ACC112 (cell line): ENCODE measurements around the gene EFCAB10.
"Not testable (repeated sequence)": the region's sequence is repeated elsewhere in the genome, so short reads cannot be mapped to it uniquely, and the experiment has no call there.

Source experiments
- H2AFZ ChIP-seq: fragments of 200-600 bp; sonication (generic); one replicate; pipeline ENCODE4 v1.6.0; 2017; ENCODE audit warnings: antibody characterized with exemption, low read length; ENCODE audit not compliant: unreplicated experiment
- H3K27ac ChIP-seq: fragments of 200-600 bp; sonication (generic); 2 replicates; pipeline ENCODE4 v1.5.1; 2014; ENCODE audit warnings: low read depth, mild to moderate bottlenecking, antibody characterized with exemption, low read length, moderate library complexity
- H3K27me3 ChIP-seq: fragments of 200-600 bp; sonication (generic); 2 replicates; pipeline ENCODE4 v1.6.1; 2014; ENCODE audit warnings: mild to moderate bottlenecking, antibody characterized with exemption, low read length, moderate library complexity, mixed read lengths; ENCODE audit not compliant: insufficient read depth
- H3K36me3 ChIP-seq: fragments of 200-600 bp; sonication (generic); 2 replicates; pipeline ENCODE4 v1.6.1; 2016; ENCODE audit warnings: mild to moderate bottlenecking, antibody characterized with exemption, low read length, moderate library complexity, mixed read lengths; ENCODE audit not compliant: insufficient read depth
- H3K4me1 ChIP-seq: fragments of 200-600 bp; sonication (generic); one replicate; pipeline ENCODE4 v1.6.1; 2016; ENCODE audit warnings: low read length, mixed read lengths; ENCODE audit not compliant: insufficient read depth, unreplicated experiment, control insufficient read depth
- H3K4me3 ChIP-seq: fragments of 200-600 bp; sonication (generic); 2 replicates; pipeline ENCODE4 v1.5.1; 2014; ENCODE audit warnings: mild to moderate bottlenecking, low read depth, low read length
- H3K79me2 ChIP-seq: fragments of 200-600 bp; sonication (generic); one replicate; pipeline ENCODE4 v1.6.0; 2016; ENCODE audit warnings: low read length; ENCODE audit not compliant: control insufficient read depth, unreplicated experiment, insufficient read depth

EFCAB10 gene

DNA sequence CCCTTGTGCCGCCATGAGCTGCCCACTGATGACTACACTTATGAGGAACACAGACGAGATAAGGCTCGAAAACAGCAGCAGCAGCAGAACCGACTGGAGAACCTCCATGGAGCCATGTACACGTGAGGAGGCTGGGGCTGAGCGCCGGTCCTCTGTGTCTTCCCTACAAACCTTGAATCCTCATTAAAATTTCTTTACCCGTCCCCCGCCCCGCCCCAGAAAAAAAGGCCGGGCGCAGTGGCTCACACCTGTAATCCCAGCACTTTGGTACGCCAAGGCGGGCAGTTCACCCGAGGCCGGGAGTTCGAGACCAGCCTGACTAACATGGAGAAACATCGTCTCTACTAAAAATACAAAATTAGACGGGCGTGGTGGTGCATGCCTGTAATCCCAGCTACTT lies 50.7 kb downstream of the EFCAB10 start:
- Histone ChIP-seq H2AFZ (no peak overlapping the region), H3K27me3 (no peaks in the 10 kb centered on the region), H3K4me1 (peaks cover 13% of the 10 kb centered on the region), H3K27ac (no peak overlapping the region), H3K79me2 (peaks cover 22% of the 10 kb centered on the region), H3K4me3 (no peak overlapping the region), H3K36me3 (peaks cover 1% of the 10 kb centered on the region; the same call in 1 of the 2 replicates)

DNA sequence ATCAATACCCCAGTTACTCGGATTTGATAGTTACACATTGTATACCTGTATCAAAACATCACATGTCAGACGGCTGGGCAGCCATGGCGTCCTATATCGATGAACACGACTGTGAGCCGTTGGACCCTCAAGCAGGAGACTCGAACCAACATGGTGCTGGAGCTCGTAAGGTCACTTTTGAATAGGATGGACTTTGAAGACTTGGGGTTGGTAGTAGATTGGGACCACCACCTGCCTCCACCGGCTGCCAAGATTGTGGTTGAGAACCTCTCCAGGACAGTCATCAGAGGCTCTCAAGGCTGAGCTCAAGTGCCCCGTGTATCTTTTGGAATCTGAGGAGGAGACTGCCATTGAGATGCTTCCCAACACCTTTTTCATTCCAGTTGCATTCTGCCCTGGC lies 51.2 kb downstream of the EFCAB10 start:
- peaks cover 22% of the 10 kb centered on the region for H3K79me2 ChIP-seq
- peaks cover 13% of the 10 kb centered on the region for H3K4me1 ChIP-seq
- H3K4me3 ChIP-seq, result no peak overlapping the region
- H3K27me3 ChIP-seq, result no peaks in the 10 kb centered on the region
- no peak overlapping the region for H2AFZ ChIP-seq
- no peaks in the 10 kb centered on the region for H3K36me3 ChIP-seq
- H3K27ac ChIP-seq, result no peak overlapping the region

DNA sequence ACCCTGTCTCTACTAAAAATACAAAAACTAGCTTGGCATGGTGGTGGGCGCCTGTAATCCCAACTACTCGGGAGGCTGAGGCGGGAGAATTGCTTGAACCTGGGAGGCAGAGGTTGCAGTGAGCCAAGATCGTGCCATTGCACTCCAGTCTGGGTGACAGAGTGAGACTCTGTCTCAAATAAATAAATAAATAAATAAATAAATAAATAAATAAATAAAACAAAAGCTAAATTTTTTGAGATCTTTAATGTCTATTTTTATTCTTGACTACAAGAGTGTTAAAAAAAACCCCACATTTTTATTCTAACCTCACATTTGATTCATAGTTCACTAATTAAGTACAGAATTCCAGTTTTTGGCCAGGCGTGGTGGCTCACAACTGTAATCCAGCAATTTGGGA lies 53.6 kb downstream of the EFCAB10 start:
- not testable (repeated sequence) for H3K27me3 ChIP-seq, H3K27ac ChIP-seq, H3K4me1 ChIP-seq, H3K79me2 ChIP-seq, H2AFZ ChIP-seq, H3K4me3 ChIP-seq, H3K36me3 ChIP-seq

DNA sequence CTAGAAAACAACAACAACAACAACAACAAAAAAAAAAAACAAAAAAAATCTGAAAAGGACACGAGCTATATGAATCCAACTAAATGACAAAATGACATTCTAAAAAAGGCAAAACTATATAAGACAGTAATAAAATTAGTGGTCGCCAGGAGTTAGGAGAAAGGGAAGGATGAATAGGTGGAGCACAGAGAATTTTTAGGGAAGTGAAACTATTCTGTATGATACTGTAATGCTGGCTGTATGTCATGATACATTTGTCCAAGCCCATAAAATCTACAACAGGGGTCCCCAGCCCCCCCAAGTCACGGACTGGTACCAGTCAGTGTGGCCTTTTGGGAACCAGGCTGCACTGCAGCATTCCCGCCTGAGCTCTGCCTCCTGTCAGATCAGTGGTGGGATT lies 56.5 kb downstream of the EFCAB10 start:
- no peak overlapping the region for H3K4me3 ChIP-seq
- H3K27me3 ChIP-seq, result no peaks in the 10 kb centered on the region
- no peak overlapping the region for H2AFZ ChIP-seq
- no peaks in the 10 kb centered on the region for H3K4me1 ChIP-seq
- H3K27ac ChIP-seq, result no peak overlapping the region
- peaks cover 14% of the 10 kb centered on the region for H3K79me2 ChIP-seq
- H3K36me3 ChIP-seq, result no peaks in the 10 kb centered on the region

DNA sequence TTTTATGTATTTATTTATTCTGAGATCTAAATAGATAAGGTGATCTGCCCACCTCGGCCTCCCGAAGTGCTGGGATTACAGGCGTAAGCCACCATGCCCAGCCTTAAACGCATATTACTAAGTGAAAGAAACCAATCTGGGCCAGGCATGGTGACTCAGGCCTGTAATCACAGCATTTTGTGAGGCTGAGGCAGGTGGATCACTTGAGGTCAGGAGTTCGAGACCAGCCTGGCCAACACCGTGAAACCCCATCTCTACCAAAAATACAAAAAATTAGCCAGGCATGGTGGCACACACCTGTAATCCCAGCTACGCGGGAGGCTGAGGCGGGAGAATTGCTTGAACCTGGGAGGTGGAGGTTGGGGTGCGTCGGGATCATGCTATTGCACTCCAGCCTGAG lies 56.9 kb downstream of the EFCAB10 start:
- H3K27ac ChIP-seq, H2AFZ ChIP-seq: not testable (repeated sequence)

DNA sequence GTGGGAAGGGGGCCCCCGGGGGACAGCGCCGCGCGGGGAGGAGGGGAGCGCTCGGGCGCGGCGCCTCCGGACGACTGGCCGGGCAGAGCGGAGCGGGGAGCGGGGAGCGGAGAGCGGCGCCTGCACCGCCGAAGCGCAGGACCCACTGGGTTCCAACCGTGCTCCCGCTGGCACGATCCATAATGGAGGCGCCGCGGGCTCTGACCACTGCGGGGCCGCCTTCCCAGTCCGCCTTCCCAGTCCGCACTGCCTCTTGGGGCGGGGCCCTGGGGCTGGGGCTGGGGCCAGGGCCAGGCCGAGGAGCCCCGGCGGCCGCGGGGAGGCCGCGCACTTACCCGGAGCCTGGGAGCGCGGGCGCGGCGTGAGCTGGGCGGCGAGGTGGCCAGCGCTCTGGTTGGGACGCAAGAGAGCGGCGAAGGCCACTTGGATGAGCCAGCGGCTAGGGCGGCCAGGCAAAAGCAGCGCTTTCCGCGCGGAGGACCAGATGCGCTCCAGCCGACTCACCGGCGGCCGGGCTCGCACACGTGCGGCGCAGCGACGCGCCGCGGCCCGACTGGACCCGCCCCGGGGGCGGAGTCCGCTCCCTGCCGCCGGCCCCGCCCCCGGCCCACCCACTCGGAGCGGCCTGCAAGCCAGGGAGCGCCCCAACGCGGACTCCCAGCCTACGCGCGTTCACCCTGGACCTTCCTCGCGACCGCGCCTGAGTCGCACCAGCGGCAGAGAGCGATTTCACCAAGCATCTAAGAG lies 59.4 kb downstream of the EFCAB10 start, which contains the start of gene PUS7:
Gene PUS7 (minus strand): TSS at position 555 of the 747 bp plus-strand sequence. CDS start 13,759 bp downstream, outside the sequence.
- Histone ChIP-seq H3K79me2 (peaks cover 39% of the 10 kb centered on the region), H3K27ac (peak within 1 kb of the TSS; percentile 82), H3K4me1 (no peaks in the 10 kb centered on the region), H3K4me3 (peak within 1 kb of the TSS; percentile 91), H3K36me3 (peaks cover 5% of the 10 kb centered on the region; the same call in 1 of the 2 replicates), H3K27me3 (no peaks in the 10 kb centered on the region), H2AFZ (peak within 1 kb of the TSS; percentile 93)

More for the DNA sequence above, 56.9 kb downstream of the EFCAB10 start:
- H3K79me2 ChIP-seq, result peaks cover 18% of the 10 kb centered on the region
- H3K4me1 ChIP-seq, H3K4me3 ChIP-seq, H3K27me3 ChIP-seq, H3K36me3 ChIP-seq: not testable (repeated sequence)

DNA sequence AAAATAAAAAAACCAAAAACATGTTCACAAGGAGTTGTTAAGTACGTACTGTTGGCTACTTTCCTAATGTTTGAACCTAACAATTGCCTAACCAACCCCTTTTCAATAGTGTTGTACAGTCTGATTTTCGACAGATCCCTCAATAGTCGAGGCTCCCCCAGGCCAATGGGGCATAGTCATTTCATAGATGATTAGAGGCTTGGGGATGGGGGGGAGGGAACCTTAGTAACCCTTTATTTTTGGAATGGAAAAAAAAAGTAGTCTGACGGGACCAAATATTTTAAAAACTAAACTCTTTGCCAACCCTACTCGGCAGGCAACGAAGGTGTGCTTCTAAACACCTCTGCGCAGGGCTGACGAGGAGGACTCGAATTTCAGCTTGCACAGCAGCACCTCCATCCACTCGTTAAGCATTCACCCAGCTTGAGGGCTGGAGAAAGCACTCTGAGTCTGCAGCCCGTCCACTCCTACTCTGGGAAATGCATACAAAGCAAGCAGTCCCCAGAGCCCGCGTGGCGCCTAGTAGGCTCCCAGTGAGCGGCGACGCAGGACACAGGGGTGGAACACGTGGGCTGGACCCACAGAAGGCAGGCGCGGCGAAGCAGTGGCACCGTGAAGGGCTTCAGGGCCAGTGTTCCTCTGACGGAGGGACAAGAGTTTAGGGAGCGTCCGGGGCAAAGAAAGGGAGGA lies 60.1 kb downstream of the EFCAB10 start:
- Histone ChIP-seq H3K36me3 (peaks cover 9% of the 10 kb centered on the region; the same call in 1 of the 2 replicates), H3K79me2 (peaks cover 44% of the 10 kb centered on the region), H3K27me3 (no peaks in the 10 kb centered on the region), H2AFZ (peak overlapping the region; percentile 78), H3K4me1 (no peaks in the 10 kb centered on the region), H3K4me3 (peak overlapping the region; percentile 91), H3K27ac (peak overlapping the region; percentile 82)

DNA sequence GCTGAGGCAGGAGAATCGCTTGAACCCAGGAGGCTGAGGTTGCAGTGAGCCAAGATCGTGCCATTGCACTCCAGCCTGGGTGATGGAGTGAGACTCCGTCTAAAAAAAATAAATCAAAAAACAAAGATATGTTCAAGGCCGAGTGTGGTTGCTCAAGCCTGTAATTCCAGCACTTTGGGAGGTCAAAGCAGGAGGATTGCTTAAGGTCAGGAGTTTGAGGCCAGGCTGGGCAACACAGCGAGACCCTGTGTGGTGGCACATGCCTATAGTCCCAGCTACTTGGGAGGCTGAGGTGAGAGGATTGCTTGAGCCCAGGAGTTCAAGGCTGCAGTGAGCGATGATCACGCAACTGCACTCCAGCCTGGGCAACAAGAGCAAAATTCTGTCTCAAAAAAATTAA lies 60.7 kb downstream of the EFCAB10 start:
- not testable (repeated sequence) for H3K36me3 ChIP-seq, H2AFZ ChIP-seq, H3K27me3 ChIP-seq, H3K4me1 ChIP-seq, H3K27ac ChIP-seq
- Histone ChIP-seq H3K79me2 (peaks cover 45% of the 10 kb centered on the region), H3K4me3 (peak overlapping the region; percentile 91)

DNA sequence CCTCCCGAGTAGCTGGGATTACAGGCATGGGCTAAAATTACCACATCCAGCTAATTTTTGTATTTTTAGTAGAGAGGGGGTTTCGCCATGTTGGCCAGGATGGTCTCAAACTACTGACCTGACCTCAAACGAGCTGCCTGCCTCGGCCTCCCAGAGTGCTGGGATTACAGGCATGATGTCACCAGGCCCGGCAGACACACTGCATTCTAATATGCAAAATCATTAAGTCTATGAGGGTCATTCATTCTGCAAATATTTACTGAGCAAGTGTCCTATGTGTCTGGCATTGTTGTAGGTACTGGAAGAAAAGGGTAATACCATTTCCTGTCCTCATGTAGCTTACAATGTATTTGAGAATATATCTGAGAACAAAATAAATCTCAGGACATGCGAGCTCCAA lies 61.9 kb downstream of the EFCAB10 start:
- H2AFZ ChIP-seq, result no peak overlapping the region
- no peak overlapping the region for H3K27ac ChIP-seq
- H3K36me3 ChIP-seq, result peaks cover 9% of the 10 kb centered on the region; the same call in 1 of the 2 replicates
- H3K4me3 ChIP-seq, result no peak overlapping the region
- H3K4me1 ChIP-seq, result no peaks in the 10 kb centered on the region
- peaks cover 45% of the 10 kb centered on the region for H3K79me2 ChIP-seq
- H3K27me3 ChIP-seq, result no peaks in the 10 kb centered on the region

DNA sequence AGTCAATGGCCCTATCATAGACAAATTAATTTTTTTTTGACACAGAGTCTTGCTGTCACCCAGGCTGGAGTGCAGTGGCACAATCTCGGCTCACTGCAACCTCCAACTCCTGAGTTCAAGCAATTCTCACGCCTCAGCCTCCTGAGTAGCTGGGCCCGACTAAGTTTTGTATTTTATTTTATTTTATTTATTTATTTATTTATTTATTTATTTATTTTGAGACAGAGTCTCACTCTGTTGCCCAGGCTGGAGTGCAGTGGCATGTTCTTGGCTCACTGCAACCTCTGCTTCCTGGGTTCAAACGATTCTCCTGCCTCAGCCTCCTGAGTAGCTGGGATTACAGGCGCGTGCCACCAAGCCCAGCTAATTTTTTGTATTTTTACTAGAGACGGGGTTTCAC lies 65.7 kb downstream of the EFCAB10 start:
- peaks cover 58% of the 10 kb centered on the region for H3K79me2 ChIP-seq
- H3K27me3 ChIP-seq, H3K36me3 ChIP-seq: not testable (repeated sequence)

More for the DNA sequence above, 65.7 kb downstream of the EFCAB10 start:
- H3K4me3 ChIP-seq, H3K27ac ChIP-seq, H2AFZ ChIP-seq: not testable (repeated sequence)
- H3K4me1 ChIP-seq, result peaks cover 12% of the 10 kb centered on the region
